ENCODE measurements around the gene SOCS6. TPM values are rescaled to one million over a fixed set of nuclear protein-coding genes. Genes with fewer than 3 reads are reported as not detected.
A peak's percentile ranks its signal among the peaks of the same experiment; 100 is the strongest.

Gene SOCS6
- total and polyA plus RNA-seq, 2 of the 13 experiments (the other 11 are each of a cell fraction or from before 2014, with no cell fraction given): 18.6 to 38.3 TPM

- no peak for TF ChIP-seq SETDB1 (CRISPR knock-in tag; IDR thresholded peaks at IDR 0.05; ENCODE audit: borderline replicate concordance)
- TF ChIP-seq ZBTB25 (CRISPR knock-in tag; IDR thresholded peaks at IDR 0.05): no peak
- TF ChIP-seq, protein P1, sequence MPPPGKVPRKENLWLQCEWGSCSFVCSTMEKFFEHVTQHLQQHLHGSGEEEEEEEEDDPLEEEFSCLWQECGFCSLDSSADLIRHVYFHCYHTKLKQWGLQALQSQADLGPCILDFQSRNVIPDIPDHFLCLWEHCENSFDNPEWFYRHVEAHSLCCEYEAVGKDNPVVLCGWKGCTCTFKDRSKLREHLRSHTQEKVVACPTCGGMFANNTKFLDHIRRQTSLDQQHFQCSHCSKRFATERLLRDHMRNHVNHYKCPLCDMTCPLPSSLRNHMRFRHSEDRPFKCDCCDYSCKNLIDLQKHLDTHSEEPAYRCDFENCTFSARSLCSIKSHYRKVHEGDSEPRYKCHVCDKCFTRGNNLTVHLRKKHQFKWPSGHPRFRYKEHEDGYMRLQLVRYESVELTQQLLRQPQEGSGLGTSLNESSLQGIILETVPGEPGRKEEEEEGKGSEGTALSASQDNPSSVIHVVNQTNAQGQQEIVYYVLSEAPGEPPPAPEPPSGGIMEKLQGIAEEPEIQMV (CRISPR knock-in tag; IDR thresholded peaks at IDR 0.05; ENCODE audit: low read depth): no peak
- TF ChIP-seq ZNF3 (CRISPR knock-in tag; IDR thresholded peaks at IDR 0.05): no peak
- 0 out of 2 replicates have a peak, but pooled peaks have one; percentile 7 for TF ChIP-seq MYC (CRISPR knock-in tag; IDR thresholded peaks at IDR 0.05; ENCODE audit: borderline replicate concordance)
- TF ChIP-seq RAD51 (IDR thresholded peaks at IDR 0.05; ENCODE audit: borderline replicate concordance): no peak
- TF ChIP-seq ZNF337 (CRISPR knock-in tag; IDR thresholded peaks at IDR 0.05; ENCODE audit: borderline replicate concordance, low read depth): no peak
- peak; percentile 17; the same call in 1 of the 2 replicates for TF ChIP-seq BORCS8-MEF2B (CRISPR knock-in tag; IDR thresholded peaks at IDR 0.05)
- no peak for TF ChIP-seq ZNF512B (CRISPR knock-in tag; IDR thresholded peaks at IDR 0.05; ENCODE audit: borderline replicate concordance)
- TF ChIP-seq, protein P2, sequence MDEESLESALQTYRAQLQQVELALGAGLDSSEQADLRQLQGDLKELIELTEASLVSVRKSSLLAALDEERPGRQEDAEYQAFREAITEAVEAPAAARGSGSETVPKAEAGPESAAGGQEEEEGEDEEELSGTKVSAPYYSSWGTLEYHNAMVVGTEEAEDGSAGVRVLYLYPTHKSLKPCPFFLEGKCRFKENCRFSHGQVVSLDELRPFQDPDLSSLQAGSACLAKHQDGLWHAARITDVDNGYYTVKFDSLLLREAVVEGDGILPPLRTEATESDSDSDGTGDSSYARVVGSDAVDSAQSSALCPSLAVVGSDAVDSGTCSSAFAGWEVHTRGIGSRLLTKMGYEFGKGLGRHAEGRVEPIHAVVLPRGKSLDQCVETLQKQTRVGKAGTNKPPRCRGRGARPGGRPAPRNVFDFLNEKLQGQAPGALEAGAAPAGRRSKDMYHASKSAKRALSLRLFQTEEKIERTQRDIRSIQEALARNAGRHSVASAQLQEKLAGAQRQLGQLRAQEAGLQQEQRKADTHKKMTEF (CRISPR knock-in tag; IDR thresholded peaks at IDR 0.05): peak; percentile 45; the same call in 1 of the 2 replicates
- TF ChIP-seq, protein P3, sequence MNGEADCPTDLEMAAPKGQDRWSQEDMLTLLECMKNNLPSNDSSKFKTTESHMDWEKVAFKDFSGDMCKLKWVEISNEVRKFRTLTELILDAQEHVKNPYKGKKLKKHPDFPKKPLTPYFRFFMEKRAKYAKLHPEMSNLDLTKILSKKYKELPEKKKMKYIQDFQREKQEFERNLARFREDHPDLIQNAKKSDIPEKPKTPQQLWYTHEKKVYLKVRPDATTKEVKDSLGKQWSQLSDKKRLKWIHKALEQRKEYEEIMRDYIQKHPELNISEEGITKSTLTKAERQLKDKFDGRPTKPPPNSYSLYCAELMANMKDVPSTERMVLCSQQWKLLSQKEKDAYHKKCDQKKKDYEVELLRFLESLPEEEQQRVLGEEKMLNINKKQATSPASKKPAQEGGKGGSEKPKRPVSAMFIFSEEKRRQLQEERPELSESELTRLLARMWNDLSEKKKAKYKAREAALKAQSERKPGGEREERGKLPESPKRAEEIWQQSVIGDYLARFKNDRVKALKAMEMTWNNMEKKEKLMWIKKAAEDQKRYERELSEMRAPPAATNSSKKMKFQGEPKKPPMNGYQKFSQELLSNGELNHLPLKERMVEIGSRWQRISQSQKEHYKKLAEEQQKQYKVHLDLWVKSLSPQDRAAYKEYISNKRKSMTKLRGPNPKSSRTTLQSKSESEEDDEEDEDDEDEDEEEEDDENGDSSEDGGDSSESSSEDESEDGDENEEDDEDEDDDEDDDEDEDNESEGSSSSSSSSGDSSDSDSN (CRISPR knock-in tag; IDR thresholded peaks at IDR 0.05): no peak; the same call in 1 of the 2 replicates
- no peak for TF ChIP-seq MIER2 (CRISPR knock-in tag; IDR thresholded peaks at IDR 0.05)
- 0 out of 2 replicates have a peak, but pooled peaks have one; percentile 48 for TF ChIP-seq ZNF564 (CRISPR knock-in tag; IDR thresholded peaks at IDR 0.05)
- TF ChIP-seq NFKB2 (CRISPR knock-in tag; IDR thresholded peaks at IDR 0.05; ENCODE audit: borderline replicate concordance): no peak
- TF ChIP-seq TBL1XR1 (IDR thresholded peaks at IDR 0.05; ENCODE audit: borderline replicate concordance, low read length, partially characterized antibody): no peak
- TF ChIP-seq NFYB (CRISPR knock-in tag; IDR thresholded peaks at IDR 0.05): no peak
Observed at GRCh38 chr18:70288171-70288850, 534 bp upstream of the SOCS6 start (continued).

Measured in HepG2 (cell line).